Thyroid gland (tissue), 4 donors: ENCODE data around the gene RGPD5.
"Not testable (repeated sequence)": the region's sequence is repeated elsewhere in the genome, so short reads cannot be mapped to it uniquely, and the experiment has no call there.

Experiments used
- POLR2A ChIP-seq, 2 donors: fragments of 450-650 bp; IDR thresholded peaks; one replicate each; pipeline ENCODE4 v1.6.1; 2017; ENCODE audit warnings: antibody characterized with exemption in 2 of 2, mild to moderate bottlenecking in 2 of 2, moderate library complexity in 1 of 2
- TF ChIP-seq, protein P1 (sequence below), 6 experiments: fragments of 200-600 bp in 3 of 6; fragments of 450-650 bp in 3 of 6; sonication (generic) in 3 of 6; IDR thresholded peaks; one replicate each; pipeline ENCODE4 v1.5.1; 2016 to 2019; ENCODE audit warnings: antibody characterized with exemption in 6 of 6, mild to moderate bottlenecking in 2 of 6, inconsistent platforms in 1 of 6, moderate library complexity in 1 of 6

DNA sequence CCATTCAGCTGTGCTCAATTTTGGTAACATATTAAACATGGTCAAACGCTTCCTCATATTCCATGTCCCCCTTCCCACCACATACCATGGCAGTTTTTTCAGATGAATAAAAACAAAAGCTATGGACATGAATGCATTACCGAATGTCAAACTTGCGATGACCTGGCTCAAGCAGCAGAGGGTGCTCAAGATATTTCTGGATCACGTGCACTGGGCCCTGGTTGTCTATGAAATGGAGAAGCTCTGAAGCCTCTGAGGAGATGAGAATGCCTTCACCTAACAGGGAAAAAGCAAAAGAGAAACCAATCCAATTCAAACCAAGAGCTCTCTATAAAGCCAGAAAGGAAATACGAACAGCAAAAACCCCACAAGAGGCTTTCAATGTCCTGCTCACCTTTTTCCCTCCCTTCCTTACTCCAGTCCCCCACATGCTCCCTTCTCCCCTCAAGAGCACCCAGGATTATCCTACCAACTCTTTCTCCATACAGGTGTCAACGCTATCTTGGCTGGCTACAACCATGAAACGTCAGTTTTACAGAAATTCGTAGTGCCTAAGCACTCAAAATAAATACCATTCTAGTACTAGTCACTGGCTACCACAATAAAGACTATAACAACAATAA, 77.1 kb downstream of the RGPD5 start:
- TF ChIP-seq, protein P1, sequence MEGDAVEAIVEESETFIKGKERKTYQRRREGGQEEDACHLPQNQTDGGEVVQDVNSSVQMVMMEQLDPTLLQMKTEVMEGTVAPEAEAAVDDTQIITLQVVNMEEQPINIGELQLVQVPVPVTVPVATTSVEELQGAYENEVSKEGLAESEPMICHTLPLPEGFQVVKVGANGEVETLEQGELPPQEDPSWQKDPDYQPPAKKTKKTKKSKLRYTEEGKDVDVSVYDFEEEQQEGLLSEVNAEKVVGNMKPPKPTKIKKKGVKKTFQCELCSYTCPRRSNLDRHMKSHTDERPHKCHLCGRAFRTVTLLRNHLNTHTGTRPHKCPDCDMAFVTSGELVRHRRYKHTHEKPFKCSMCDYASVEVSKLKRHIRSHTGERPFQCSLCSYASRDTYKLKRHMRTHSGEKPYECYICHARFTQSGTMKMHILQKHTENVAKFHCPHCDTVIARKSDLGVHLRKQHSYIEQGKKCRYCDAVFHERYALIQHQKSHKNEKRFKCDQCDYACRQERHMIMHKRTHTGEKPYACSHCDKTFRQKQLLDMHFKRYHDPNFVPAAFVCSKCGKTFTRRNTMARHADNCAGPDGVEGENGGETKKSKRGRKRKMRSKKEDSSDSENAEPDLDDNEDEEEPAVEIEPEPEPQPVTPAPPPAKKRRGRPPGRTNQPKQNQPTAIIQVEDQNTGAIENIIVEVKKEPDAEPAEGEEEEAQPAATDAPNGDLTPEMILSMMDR (IDR thresholded peaks at IDR 0.05) = not testable (repeated sequence)
- not testable (repeated sequence) for TF ChIP-seq POLR2A (IDR thresholded peaks at IDR 0.05)
